IMR-90 (cell line): ENCODE measurements around the gene TRNT1. TPM values are rescaled to one million over a fixed set of nuclear protein-coding genes. Genes with fewer than 3 reads are reported as not detected.

ENCODE experiments used
- ATAC-seq: fragments of 200-7000 bp; cut with Tn5 transposase; 2 replicates; pipeline ENCODE4 v1.9.1; 2020; ENCODE audit warnings: low read depth, mild to moderate bottlenecking, moderate library complexity
- BruUV-seq: library from RNA; stranded (reverse); fragments of 400-500 nt; replicated peaks from 2 replicates; lab custom pipeline; 2021; lab: Mats Ljungman, UMichigan
- CTCF ChIA-PET: fragments of 300-600 bp; formaldehyde crosslinking; extraction: SDS; loops from one replicate; lab custom pipeline; 2021; ENCODE audit warnings: antibody characterized with exemption; lab: Yijun Ruan, JAX
- POLR2A ChIA-PET: fragments of 300-600 bp; sonication (Branson Sonifier 250); formaldehyde crosslinking; loops from one replicate; lab custom pipeline; 2022; ENCODE audit warnings: antibody characterized with exemption; ENCODE audit not compliant: unreplicated experiment; lab: Charles Lee
- DNase-seq: peaks from one replicate; pipeline ENCODE4 v3.0.0; 2013
- H2AFZ ChIP-seq: replicated peaks from 2 replicates; pipeline ENCODE3; 2013; ENCODE audit warnings: low read length, mild to moderate bottlenecking; ENCODE audit not compliant: poor library complexity
- H2AK5ac ChIP-seq: 2 replicates; pipeline ENCODE4 v1.6.1; 2013; ENCODE audit warnings: low read depth, low read length, inconsistent platforms
- H2AK9ac ChIP-seq: replicated peaks from 2 replicates; pipeline ENCODE3; 2013; ENCODE audit warnings: mild to moderate bottlenecking, low read depth, low read length, moderate library complexity; ENCODE audit not compliant: poor library complexity
- H2BK120ac ChIP-seq: 2 replicates; pipeline ENCODE4 v1.6.1; 2013; ENCODE audit warnings: low read depth, low read length, inconsistent platforms
- H2BK15ac ChIP-seq: 3 replicates; pipeline ENCODE4 v1.6.1; 2013; ENCODE audit warnings: low read depth, low read length, inconsistent platforms
- H2BK20ac ChIP-seq: 2 replicates; pipeline ENCODE4 v1.6.1; 2013; ENCODE audit warnings: low read depth, mild to moderate bottlenecking, inconsistent platforms, low read length, moderate library complexity
- H2BK5ac ChIP-seq: 2 replicates; pipeline ENCODE4 v1.6.1; 2013; ENCODE audit warnings: mild to moderate bottlenecking, low read depth, low read length, inconsistent platforms; ENCODE audit not compliant: poor library complexity, severe bottlenecking
- H3K14ac ChIP-seq: replicated peaks from 2 replicates; pipeline ENCODE4 v1.6.1; 2013; ENCODE audit warnings: low read depth, low read length, inconsistent platforms
- H3K18ac ChIP-seq: 2 replicates; pipeline ENCODE4 v1.6.1; 2013; ENCODE audit warnings: low read depth, low read length, control low read depth
- H3K23ac ChIP-seq: 2 replicates; pipeline ENCODE4 v1.6.1; 2013; ENCODE audit warnings: low read depth, low read length, inconsistent platforms
- H3K27ac ChIP-seq: 2 replicates; pipeline ENCODE4 v1.5.1; 2013; ENCODE audit warnings: mild to moderate bottlenecking, control low read depth, low read length; ENCODE audit not compliant: insufficient read depth
- H3K27me3 ChIP-seq: 2 replicates; pipeline ENCODE4 v1.6.1; 2013; ENCODE audit warnings: low read length; ENCODE audit not compliant: control insufficient read depth, insufficient read depth
- H3K36me3 ChIP-seq: 2 replicates; pipeline ENCODE4 v1.6.1; 2013; ENCODE audit warnings: low read length, mixed read lengths; ENCODE audit not compliant: control insufficient read depth, insufficient read depth
- H3K4ac ChIP-seq: 2 replicates; pipeline ENCODE4 v1.6.1; 2013; ENCODE audit warnings: low read depth, low read length, inconsistent platforms
- H3K4me1 ChIP-seq: 2 replicates; pipeline ENCODE4 v1.6.1; 2013; ENCODE audit warnings: low read length, mixed read lengths; ENCODE audit not compliant: control insufficient read depth, insufficient read depth
- H3K4me2 ChIP-seq: 2 replicates; pipeline ENCODE4 v1.6.1; 2013; ENCODE audit warnings: low read depth, mild to moderate bottlenecking, control low read depth, low read length, moderate library complexity
- H3K4me3 ChIP-seq: 2 replicates; pipeline ENCODE4 v1.5.1; 2013; ENCODE audit warnings: low read depth, mild to moderate bottlenecking, control low read depth, low read length, moderate library complexity; ENCODE audit not compliant: insufficient read depth
- H3K56ac ChIP-seq: 2 replicates; pipeline ENCODE4 v1.6.1; 2013; ENCODE audit warnings: low read length, inconsistent platforms; ENCODE audit not compliant: insufficient read depth; ENCODE audit errors: extremely low read depth
- H3K79me1 ChIP-seq, 2 experiments: 2 replicates each; pipeline ENCODE4 v1.6.1; 2013; ENCODE audit warnings: low read length in 2 of 2, inconsistent platforms in 1 of 2, low read depth in 1 of 2
- H3K9ac ChIP-seq: 2 replicates; pipeline ENCODE4 v1.6.1; 2013; ENCODE audit warnings: low read depth, low read length, control low read depth
- H3K9me1 ChIP-seq: 2 replicates; pipeline ENCODE4 v1.6.1; 2013; ENCODE audit warnings: low read length, inconsistent platforms; ENCODE audit not compliant: insufficient read depth
- H3K9me3 ChIP-seq: 2 replicates; pipeline ENCODE4 v1.6.1; 2013; ENCODE audit warnings: low read length; ENCODE audit not compliant: control insufficient read depth, insufficient read depth
- H4K20me1 ChIP-seq: 2 replicates; pipeline ENCODE4 v1.6.1; 2013; ENCODE audit warnings: low read length, inconsistent platforms; ENCODE audit not compliant: insufficient read depth
- H4K5ac ChIP-seq: 2 replicates; pipeline ENCODE4 v1.6.1; 2013; ENCODE audit warnings: mild to moderate bottlenecking, low read depth, low read length, control low read depth
- H4K8ac ChIP-seq, 2 experiments: 2 replicates each; pipeline ENCODE4 v1.6.1; 2013; ENCODE audit warnings: low read depth in 2 of 2, low read length in 2 of 2, control low read depth in 1 of 2, inconsistent platforms in 1 of 2
- H4K91ac ChIP-seq: 2 replicates; pipeline ENCODE4 v1.6.1; 2013; ENCODE audit warnings: low read depth, low read length, inconsistent platforms; ENCODE audit not compliant: insufficient read depth
- BHLHE40 ChIP-seq: fragments of 150-350 bp; IDR thresholded peaks from 2 replicates; pipeline ENCODE4 v1.6.1; 2016; ENCODE audit warnings: mild to moderate bottlenecking, low read depth, low read length
- CEBPB ChIP-seq: IDR thresholded peaks from 2 replicates; pipeline ENCODE4 v1.6.1; 2012; ENCODE audit warnings: low read depth, low read length, improper control_type of control experiment
- CHD1 ChIP-seq: IDR thresholded peaks from 2 replicates; pipeline ENCODE4 v1.6.1; 2012; ENCODE audit warnings: low read depth, low read length, improper control_type of control experiment
- POLR2A ChIP-seq: IDR thresholded peaks from 2 replicates; pipeline ENCODE4 v1.6.1; 2012; ENCODE audit warnings: mild to moderate bottlenecking, low read depth, low read length
- RAD21 ChIP-seq: IDR thresholded peaks from 2 replicates; pipeline ENCODE4 v1.6.1; 2012; ENCODE audit warnings: low read length, improper control_type of control experiment
- RFX5 ChIP-seq: IDR thresholded peaks from 2 replicates; pipeline ENCODE4 v1.8.0; 2012; ENCODE audit warnings: low read depth, mild to moderate bottlenecking, low read length, moderate library complexity
- WGBS, 2 experiments: methylation state at CpG; one replicate each; pipeline versions ENCODE4 v1.1.5 to v1.1.7; 2013; ENCODE audit warnings: missing lambda C conversion rate in 2 of 2; ENCODE audit not compliant: insufficient read length in 1 of 2; ENCODE audit errors: extremely low coverage in 2 of 2; 5-methylcytosine and 5-hydroxymethylcytosine counted together
- dilution Hi-C: fragments of 300-500 bp; cut with HindIII; formaldehyde crosslinking; loops from one replicate; pipeline ENCODE4 v1.14.3; 2018; ENCODE audit warnings: low sequenced_read_pairs; ENCODE audit not compliant: unreplicated experiment
- in situ Hi-C: fragments of 300-500 bp; cut with MboI; formaldehyde crosslinking; loops from 3 replicates; pipeline ENCODE4 v1.14.3; 2019; ENCODE audit warnings: low sequenced_read_pairs, inconsistent platforms, mixed read lengths
- intact Hi-C: fragments of 100-400 bp; cut with micrococcal nuclease; formaldehyde crosslinking; loops from 2 replicates; pipeline ENCODE4 v1.10.0; 2022
- polyA plus RNA-seq, 3 experiments: library from polyadenylated mRNA; depleted of rRNA; stranded (reverse); fragments of >200 nt; gene quantifications; 2 replicates each; pipeline ENCODE4 v1.2.3, GENCODE V29; 2012; ENCODE audit warnings: low replicate concordance in 1 of 3
- total RNA-seq: library from RNA; depleted of rRNA; stranded (reverse); fragments of >200 nt; gene quantifications from 2 replicates; pipeline ENCODE4 v1.2.3, GENCODE V29; 2012
- TF ChIP-seq, protein P1 (sequence below): fragments of 150-350 bp; IDR thresholded peaks from 2 replicates; pipeline ENCODE4 v1.6.1; 2017; ENCODE audit warnings: mild to moderate bottlenecking, antibody characterized with exemption, low read length, low read depth
- TF ChIP-seq, protein P2 (sequence below): fragments of 150-350 bp; IDR thresholded peaks from 2 replicates; pipeline ENCODE4 v1.6.1; 2016; ENCODE audit warnings: low read depth, mild to moderate bottlenecking, low read length, moderate library complexity, borderline replicate concordance

The TRNT1 gene
- total and polyA plus RNA-seq, 2 of the 4 experiments (the other 2 are of a cell fraction) = 11.8 to 12.3 TPM

DNA sequence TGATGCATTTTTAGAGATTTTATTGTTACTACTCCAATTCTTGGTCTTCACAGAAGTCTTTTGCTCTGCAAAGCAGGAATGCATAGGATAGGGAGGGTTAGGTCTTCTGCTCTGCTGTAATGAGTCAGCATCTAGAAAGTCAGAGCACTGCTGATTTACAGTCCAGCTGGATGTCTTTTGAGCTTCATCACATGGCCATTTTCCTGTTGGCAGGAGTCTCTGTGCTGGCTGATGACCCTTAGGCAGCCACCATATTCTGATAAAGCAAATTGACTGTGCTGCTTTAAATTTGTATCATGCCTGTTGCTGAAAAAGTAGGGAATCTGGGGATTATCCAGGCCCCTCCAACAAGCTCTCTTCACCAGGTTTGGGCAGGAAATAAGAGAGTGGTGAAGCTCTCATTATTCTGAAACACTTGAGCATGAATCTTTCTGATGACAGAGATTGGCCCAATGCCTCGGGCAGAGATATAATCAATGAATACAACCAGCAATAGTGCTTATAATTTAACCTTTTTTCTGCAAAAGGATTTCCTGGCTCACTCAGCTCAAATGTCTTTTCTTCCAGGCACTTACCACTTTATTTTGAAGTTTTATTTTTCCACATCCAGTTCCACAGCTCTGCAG, 62.5 kb downstream of the TRNT1 start:
- Histone ChIP-seq H3K4me2 (no peak overlapping the region), H2BK20ac (no peak overlapping the region), H3K56ac (no peak overlapping the region), H4K91ac (no peak overlapping the region), H3K9me1 (no peaks in the 10 kb centered on the region), H4K20me1 (no peaks in the 10 kb centered on the region), H3K4me1 (no peaks in the 10 kb centered on the region), H3K14ac (no peak overlapping the region), H4K5ac (no peak overlapping the region), H3K36me3 (no peaks in the 10 kb centered on the region), H3K27ac (no peak overlapping the region), H3K4ac (no peak overlapping the region), H3K23ac (no peak overlapping the region), H2AK9ac (no peak overlapping the region), H2AFZ (no peak overlapping the region), H3K18ac (no peak overlapping the region), H3K27me3 (no peaks in the 10 kb centered on the region), H3K4me3 (no peak overlapping the region), H3K9me3 (no peaks in the 10 kb centered on the region), H2BK120ac (no peak overlapping the region), H3K9ac (no peak overlapping the region), H3K79me1 (no peaks in the 10 kb centered on the region), H2AK5ac (no peak overlapping the region), H4K8ac (no peak overlapping the region), H2BK15ac (no peak overlapping the region), H2BK5ac (no peak overlapping the region)
- no CpG with 5 or more reads among the region's 1 CpG for WGBS, 2 experiments
- ATAC-seq (peak; percentile 42; the same call in 1 of the 2 replicates), DNase-seq (peak; percentile 19)
- TF ChIP-seq, protein P1, sequence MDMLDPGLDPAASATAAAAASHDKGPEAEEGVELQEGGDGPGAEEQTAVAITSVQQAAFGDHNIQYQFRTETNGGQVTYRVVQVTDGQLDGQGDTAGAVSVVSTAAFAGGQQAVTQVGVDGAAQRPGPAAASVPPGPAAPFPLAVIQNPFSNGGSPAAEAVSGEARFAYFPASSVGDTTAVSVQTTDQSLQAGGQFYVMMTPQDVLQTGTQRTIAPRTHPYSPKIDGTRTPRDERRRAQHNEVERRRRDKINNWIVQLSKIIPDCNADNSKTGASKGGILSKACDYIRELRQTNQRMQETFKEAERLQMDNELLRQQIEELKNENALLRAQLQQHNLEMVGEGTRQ = no peak
- TF ChIP-seq RAD21 (no peak), BHLHE40 (no peak), RFX5 (no peak), CEBPB (no peak), CHD1 (no peak), POLR2A (no peak)
- TF ChIP-seq, protein P2, sequence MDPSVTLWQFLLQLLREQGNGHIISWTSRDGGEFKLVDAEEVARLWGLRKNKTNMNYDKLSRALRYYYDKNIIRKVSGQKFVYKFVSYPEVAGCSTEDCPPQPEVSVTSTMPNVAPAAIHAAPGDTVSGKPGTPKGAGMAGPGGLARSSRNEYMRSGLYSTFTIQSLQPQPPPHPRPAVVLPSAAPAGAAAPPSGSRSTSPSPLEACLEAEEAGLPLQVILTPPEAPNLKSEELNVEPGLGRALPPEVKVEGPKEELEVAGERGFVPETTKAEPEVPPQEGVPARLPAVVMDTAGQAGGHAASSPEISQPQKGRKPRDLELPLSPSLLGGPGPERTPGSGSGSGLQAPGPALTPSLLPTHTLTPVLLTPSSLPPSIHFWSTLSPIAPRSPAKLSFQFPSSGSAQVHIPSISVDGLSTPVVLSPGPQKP = no peak
- no TSS peak for BruUV-seq
- dilution Hi-C loops = no loop called here
- POLR2A ChIA-PET = no interaction called here
- CTCF ChIA-PET = no interaction called here
- in situ Hi-C loops = no loop called here
- intact Hi-C loops = no loop called here
